HG03460 (cell line): ENCODE results near the gene CXCL3.

ENCODE experiments used
- ATAC-seq: cut with Tn5 transposase; IDR thresholded peaks from one replicate; pipeline ENCODE4 v1.9.1; 2021; ENCODE audit not compliant: unreplicated experiment

The CXCL3 gene

DNA sequence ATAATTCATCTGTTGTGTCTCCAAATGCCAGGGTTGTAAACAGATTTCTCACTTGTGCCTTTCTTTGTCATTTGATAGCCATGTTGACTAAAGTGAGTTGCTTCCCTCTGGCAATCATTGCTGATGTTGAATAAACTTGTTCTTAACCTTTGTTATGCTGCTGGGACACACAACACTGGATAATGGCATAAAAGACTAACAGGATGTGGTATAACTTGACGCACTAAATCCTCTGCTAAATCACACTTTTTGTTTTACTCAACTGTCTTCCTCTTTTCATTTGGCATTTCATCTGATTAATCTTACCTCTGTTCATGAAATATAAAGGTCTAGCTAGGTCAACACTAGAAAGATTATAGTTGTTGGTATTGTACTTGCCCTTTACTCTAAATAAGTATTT is 22.4 kb downstream of the CXCL3 start:
- no peak for ATAC-seq

- no peak for ATAC-seq
Observed at GRCh38 chr4:74015126-74015780, 23.2 kb downstream of the CXCL3 start.

- ATAC-seq = no peak
Observed at GRCh38 chr4:74014332-74014731, 24.2 kb downstream of the CXCL3 start.

- ATAC-seq = no peak
Observed at GRCh38 chr4:74013264-74013663, 25.2 kb downstream of the CXCL3 start.

DNA sequence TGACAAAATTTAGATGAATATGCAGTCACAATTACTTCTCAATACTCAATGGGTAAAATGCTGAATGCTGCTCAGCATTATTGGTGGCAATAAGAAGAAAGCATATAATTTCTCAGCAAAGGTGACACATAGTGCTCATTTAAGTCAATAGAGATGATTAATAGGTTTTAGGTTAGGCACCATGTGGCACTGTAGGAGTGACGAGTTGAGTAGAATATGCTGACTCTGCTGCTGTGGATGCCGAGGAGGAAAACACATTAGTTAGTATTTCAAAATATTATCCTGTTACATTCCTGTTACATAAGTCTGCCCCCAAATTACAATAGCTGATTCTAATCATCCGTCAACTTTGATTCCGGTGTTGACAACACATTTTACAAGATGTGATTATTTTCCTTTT is 26.4 kb downstream of the CXCL3 start:
- ATAC-seq = no peak

DNA sequence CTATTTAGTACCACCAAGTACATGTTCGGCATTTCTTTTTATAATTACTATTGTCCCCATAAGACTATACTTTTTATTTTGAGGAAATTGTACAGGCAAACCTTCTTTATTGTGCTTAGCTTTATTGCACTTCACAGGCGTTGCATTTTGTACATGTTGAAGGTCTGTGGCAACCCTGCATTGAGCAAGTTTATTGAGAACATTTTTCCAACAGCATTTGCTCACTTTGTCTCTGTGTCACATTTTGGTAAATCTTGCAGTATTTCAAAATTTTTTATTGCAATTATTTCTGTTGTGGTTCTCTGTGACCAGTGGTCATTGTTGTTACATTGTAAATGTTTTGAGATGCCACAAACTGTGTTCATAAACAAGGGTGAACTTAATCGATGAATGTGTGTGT is 29.2 kb downstream of the CXCL3 start:
- no peak for ATAC-seq

GRCh38 chr4:74006009-74006476 is 32.4 kb downstream of the CXCL3 start:
- no peak for ATAC-seq

- no peak for ATAC-seq
Observed at GRCh38 chr4:74005528-74005927, 33.0 kb downstream of the CXCL3 start.

DNA sequence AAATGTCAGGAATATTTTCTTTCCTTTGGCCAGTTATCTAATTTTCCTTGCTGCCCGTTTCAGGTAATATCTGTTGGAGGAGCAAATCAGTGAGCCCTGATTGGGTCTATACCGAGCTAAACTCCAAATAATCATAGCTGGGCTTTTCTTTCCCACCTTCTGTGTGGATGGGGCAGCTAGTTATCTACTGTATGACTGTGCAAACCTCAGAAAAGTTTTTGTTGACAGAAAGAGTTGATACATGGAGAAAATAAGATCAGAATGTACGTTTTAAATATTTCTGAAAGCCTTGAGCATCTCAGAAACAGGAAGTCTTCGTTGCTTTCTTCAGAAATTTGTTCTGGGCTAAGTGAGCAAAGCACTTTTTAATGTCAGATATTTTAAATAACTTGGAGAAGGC is 33.8 kb downstream of the CXCL3 start:
- no peak for ATAC-seq

DNA sequence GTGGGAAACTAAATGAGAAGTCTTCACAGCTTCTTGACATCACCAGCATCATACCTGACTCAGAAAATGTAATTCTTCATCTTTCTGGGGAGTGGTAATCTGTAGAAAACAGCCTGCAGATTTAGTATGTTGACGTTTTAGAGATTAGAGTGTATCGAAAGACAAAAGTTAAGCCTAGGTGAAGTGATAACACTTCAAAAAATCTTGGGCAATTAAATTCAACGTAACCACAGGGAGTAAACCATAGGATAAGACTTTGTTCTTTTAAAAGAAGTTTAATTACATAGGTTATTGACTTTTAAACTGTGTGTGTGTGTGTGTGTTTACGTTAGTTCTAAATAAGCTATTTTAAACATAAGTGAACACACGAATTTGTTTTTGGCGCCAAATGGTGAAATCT is 38.2 kb downstream of the CXCL3 start:
- no peak for ATAC-seq

DNA sequence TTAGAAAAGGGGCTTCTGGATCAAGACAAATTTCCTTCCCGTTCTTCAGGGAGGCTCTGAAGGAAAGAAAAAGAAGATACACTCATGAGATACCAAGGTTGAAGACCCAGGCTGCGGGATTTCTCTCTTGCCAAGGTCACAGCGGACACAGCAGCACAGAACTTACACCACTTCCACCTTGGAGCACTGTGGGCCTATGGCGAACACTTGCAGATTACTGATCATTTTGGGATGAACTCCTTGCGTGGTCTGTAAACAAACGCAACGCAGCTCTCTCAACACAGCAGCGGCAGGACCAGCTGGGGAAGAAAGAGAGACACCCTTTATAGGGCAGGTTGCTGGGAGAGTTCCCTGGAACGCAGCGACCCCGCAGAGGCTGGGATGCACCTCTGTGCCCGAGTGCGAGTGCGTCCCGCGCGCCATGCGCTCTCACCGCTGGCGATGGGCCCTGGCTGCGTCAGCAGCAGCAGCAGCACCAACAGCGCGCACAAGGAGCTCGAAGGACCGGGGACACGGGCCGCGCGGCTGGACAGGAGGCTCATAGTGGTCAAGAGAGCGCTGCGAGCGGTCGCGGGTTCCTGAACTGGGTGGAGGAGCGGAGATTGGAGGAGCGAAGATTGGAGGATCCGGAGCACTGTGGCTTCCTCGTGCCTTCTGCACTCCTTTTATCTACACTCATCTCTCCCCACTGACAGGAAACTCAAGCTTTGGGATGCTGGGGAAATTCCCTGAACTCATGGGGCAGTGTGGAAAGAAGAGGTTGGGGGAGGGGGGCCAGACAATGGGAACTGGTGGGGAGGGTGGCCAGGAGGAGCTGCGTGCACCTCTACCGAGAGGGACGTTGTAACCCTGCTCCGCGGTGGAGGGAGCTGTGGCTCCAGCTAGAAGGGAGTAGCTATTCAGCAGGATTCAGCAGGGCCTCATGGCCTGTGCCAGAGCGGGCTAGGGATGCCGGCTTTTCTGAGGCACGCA is 40.2 kb downstream of the CXCL3 start, which contains the start of gene CXCL5:
CXCL5 (minus strand) TSS at position 638 of the 972 bp plus-strand sequence; CDS start at position 542, 96 bp downstream.
- no peak for ATAC-seq

- ATAC-seq = no peak
Observed at GRCh38 chr4:73992050-73992449, 46.4 kb downstream of the CXCL3 start.

GRCh38 chr4:73991742-73992000 is 46.8 kb downstream of the CXCL3 start:
- no peak for ATAC-seq

GRCh38 chr4:73990988-73991741 is 47.3 kb downstream of the CXCL3 start:
- no peak for ATAC-seq

GRCh38 chr4:73989928-73990327 is 48.6 kb downstream of the CXCL3 start:
- no peak for ATAC-seq

DNA sequence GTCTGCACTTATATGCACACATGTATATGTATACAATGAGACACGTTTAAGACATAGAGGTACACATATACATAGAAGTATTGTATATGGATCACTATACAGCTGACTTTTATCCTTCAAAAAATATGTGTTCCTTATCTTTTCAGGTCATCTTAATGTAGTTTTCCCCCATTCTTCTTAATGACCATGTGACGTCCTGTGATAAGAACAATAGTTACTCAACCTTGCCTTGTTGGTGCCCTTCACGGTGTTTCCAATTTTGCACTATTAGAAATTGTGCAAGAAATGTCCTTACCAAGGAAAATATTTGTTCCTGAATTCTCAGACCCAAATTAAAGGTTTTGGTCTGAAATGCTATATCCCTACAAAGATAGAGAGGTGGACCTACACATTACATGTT is 49.5 kb downstream of the CXCL3 start:
- ATAC-seq = no peak

GRCh38 chr4:73988061-73988460 is 50.4 kb downstream of the CXCL3 start, which contains the start of gene PPBP:
Gene PPBP, minus strand, starts transcription at chr4:73988190. Its CDS starts 87 bp downstream, at chr4:73988103.
- no peak for ATAC-seq
